IPS-18c (cell line): ENCODE results near the gene PIP5K1B.

Experiments
- H3K4me3 ChIP-seq: 2 replicates; pipeline ENCODE4 v1.7.0; 2013; ENCODE audit warnings: low read depth, mild to moderate bottlenecking, low read length, moderate library complexity; ENCODE audit not compliant: insufficient read depth
- H3K9me3 ChIP-seq: one replicate; pipeline ENCODE4 v1.6.1; 2013; ENCODE audit warnings: mild to moderate bottlenecking, low read length, moderate library complexity; ENCODE audit not compliant: control insufficient read depth, insufficient read depth

The PIP5K1B gene

GRCh38 chr9:68933434-68934328 lies 228.6 kb downstream of the PIP5K1B start:
- H3K9me3 ChIP-seq, result no peaks in the 10 kb centered on the region
- H3K4me3 ChIP-seq, result no peak overlapping the region

GRCh38 chr9:68934329-68934644 lies 229.2 kb downstream of the PIP5K1B start:
- Histone ChIP-seq H3K9me3 (no peaks in the 10 kb centered on the region), H3K4me3 (no peak overlapping the region)

- Histone ChIP-seq H3K4me3 (no peak overlapping the region), H3K9me3 (no peaks in the 10 kb centered on the region)
Observed at GRCh38 chr9:68940573-68940972, 235.5 kb downstream of the PIP5K1B start.

- no peaks in the 10 kb centered on the region for H3K9me3 ChIP-seq
- H3K4me3 ChIP-seq, result no peak overlapping the region
Observed at GRCh38 chr9:68941780-68942459, 236.9 kb downstream of the PIP5K1B start.

DNA sequence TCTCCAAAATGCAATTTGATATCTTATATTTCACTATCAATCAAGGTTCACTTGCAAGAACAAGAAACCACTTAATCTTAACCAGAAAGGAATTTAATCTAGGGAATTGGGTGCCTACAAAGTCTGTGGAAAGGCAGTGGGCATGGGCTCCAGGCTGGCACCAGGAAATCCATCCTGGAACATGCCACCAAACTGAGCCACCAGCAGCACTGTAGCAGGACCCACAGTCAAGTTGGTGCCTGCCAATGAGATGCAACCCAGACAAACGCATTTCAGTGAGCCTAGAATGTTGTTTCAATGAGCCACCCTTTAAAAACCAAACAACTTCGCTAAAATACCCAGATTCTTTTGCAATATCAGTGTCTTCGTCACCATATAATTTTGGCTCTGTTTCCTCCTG lies 237.8 kb downstream of the PIP5K1B start:
- H3K4me3 ChIP-seq, result no peak overlapping the region
- no peaks in the 10 kb centered on the region for H3K9me3 ChIP-seq

DNA sequence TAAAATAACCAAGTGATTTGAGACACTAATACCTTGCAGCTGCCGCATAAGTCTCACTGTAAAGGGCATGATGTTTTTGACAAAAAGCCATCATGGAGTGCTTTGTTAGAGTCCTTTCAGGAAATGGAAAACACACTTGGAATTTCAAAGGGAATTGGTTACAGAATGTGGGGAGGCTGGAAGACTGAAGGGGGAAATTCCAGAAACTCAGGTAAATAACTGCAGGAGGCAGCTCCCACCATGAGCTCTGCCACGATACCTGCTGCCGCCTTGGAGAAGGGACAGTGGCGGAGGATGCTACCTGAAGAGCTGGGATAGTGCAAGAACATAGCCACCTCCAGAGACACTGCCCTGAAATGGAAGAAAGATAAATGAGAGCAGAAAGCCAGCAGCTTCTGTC lies 242.0 kb downstream of the PIP5K1B start:
- Histone ChIP-seq H3K4me3 (no peak overlapping the region), H3K9me3 (no peaks in the 10 kb centered on the region)

- no peak overlapping the region for H3K4me3 ChIP-seq
- H3K9me3 ChIP-seq, result no peaks in the 10 kb centered on the region
Observed at GRCh38 chr9:68947842-68948569, 243.0 kb downstream of the PIP5K1B start.

- Histone ChIP-seq H3K9me3 (no peaks in the 10 kb centered on the region), H3K4me3 (no peak overlapping the region)
Observed at GRCh38 chr9:68949271-68950000, 244.4 kb downstream of the PIP5K1B start.

GRCh38 chr9:68950188-68950587 lies 245.1 kb downstream of the PIP5K1B start:
- Histone ChIP-seq H3K4me3 (no peak overlapping the region), H3K9me3 (no peaks in the 10 kb centered on the region)

DNA sequence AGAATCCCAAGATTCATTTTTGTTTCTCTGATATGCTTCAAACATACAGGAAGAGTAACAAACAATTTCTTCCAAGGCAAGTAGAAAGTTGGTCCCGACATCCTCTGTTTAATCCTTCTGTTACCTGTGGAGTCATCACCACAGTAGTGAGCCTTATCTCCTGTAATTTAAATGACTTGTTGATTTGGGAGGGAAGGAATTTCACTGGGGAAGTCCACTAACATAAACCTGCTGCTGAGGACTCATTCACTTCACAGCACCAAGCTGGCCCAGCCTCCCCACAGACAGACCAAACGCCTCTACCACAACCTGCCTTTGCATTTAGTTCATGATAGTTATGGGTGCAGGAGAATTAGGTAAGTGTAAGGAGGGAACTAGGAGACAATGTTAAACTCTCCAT lies 245.6 kb downstream of the PIP5K1B start:
- Histone ChIP-seq H3K4me3 (no peak overlapping the region), H3K9me3 (no peaks in the 10 kb centered on the region)

DNA sequence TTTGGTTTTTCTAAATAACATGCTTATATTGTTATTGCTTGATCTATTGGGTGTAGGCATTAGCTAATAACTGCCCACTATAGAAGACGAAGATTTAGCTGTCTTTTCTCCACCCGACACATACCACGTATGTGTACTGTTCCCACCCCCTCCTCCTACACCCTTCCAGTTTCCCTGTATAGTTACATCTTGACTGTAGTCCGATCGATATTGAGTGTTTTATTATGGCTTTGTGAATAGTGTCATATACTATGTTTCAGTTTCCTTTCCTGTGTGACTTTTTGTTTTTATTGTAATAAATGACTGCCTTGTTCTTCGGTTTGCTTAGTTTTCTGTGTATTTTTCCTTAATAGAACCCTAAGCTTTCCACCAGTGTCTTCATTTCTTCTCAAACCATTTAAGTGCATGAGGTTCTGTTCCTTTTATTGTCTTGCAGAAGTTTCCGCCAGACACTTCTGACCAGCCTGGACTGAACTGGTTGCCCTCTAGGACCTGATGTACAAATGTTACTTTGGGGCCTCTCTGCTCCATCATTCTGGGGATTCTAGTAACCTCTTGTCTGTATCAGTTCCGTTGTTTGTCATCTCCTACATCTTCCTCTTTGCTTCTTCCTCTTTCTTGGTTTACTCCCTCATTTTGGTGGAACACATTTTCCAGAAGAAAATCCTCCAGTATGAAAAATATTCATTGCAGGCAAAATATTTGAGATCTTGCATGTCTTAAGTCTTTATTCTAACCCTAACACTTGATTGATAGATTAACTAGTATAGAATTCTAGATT lies 247.0 kb downstream of the PIP5K1B start:
- peaks cover 2% of the 10 kb centered on the region for H3K9me3 ChIP-seq
- no peak overlapping the region for H3K4me3 ChIP-seq

DNA sequence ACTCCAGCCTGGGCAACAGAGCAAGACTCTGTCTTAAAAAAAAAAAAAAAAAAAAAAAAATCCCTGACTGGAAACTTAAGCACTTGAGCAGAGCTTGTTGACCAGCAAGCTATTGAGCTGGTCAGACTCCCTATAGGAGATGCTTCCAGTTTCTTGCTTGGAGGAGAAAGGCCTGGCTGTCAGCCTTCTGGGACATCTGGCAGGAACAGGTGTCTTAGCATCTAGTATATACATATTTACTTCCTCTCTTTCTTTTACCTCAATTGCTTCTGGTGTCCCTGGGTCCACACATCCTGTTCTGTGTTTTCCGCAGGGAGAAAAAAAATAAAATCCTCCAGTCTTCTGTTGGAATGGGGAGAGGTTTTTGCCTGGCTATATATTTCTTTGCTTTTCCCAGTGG lies 248.7 kb downstream of the PIP5K1B start:
- H3K4me3 ChIP-seq, result no peak overlapping the region
- H3K9me3 ChIP-seq, result peaks cover 2% of the 10 kb centered on the region

- peaks cover 2% of the 10 kb centered on the region for H3K9me3 ChIP-seq
- no peak overlapping the region for H3K4me3 ChIP-seq
Observed at GRCh38 chr9:68955330-68955729, 250.3 kb downstream of the PIP5K1B start.

- peaks cover 2% of the 10 kb centered on the region for H3K9me3 ChIP-seq
Observed at GRCh38 chr9:68957479-68957878, 252.4 kb downstream of the PIP5K1B start.

GRCh38 chr9:68961587-68961986 lies 256.5 kb downstream of the PIP5K1B start:
- Histone ChIP-seq H3K4me3 (no peak overlapping the region), H3K9me3 (no peaks in the 10 kb centered on the region)

More at GRCh38 chr9:68957479-68957878, 252.4 kb downstream of the PIP5K1B start:
- H3K4me3 ChIP-seq, result no peak overlapping the region

GRCh38 chr9:68963416-68963815 lies 258.4 kb downstream of the PIP5K1B start:
- H3K9me3 ChIP-seq, result no peaks in the 10 kb centered on the region
- H3K4me3 ChIP-seq, result no peak overlapping the region

GRCh38 chr9:68964102-68964541 lies 259.1 kb downstream of the PIP5K1B start:
- Histone ChIP-seq H3K4me3 (no peak overlapping the region), H3K9me3 (no peaks in the 10 kb centered on the region)
